Nephron progenitor cell (in vitro differentiated cells): ENCODE results near the gene DAB1.

ENCODE experiments used
- DNase-seq: peaks from one replicate; pipeline ENCODE4 v3.0.0; 2021
- H3K27ac Mint-ChIP-seq: 2 replicates; pipeline ENCODE4 v1.8.0; 2021; ENCODE audit warnings: mild to moderate bottlenecking, moderate library complexity, mixed read lengths
- H3K27me3 Mint-ChIP-seq: 2 replicates; pipeline ENCODE4 v1.8.0; 2021; ENCODE audit warnings: mild to moderate bottlenecking, low read depth, mixed read lengths; ENCODE audit not compliant: poor library complexity
- H3K36me3 Mint-ChIP-seq: 2 replicates; pipeline ENCODE4 v1.8.0; 2021; ENCODE audit warnings: low read depth, mixed read lengths
- H3K4me1 Mint-ChIP-seq: 2 replicates; pipeline ENCODE4 v1.8.0; 2021; ENCODE audit warnings: mixed read lengths
- H3K4me3 Mint-ChIP-seq: 2 replicates; pipeline ENCODE4 v1.8.0; 2021; ENCODE audit warnings: mild to moderate bottlenecking, moderate library complexity, mixed read lengths
- H3K9me3 Mint-ChIP-seq: 2 replicates; pipeline ENCODE4 v1.8.0; 2021; ENCODE audit warnings: mild to moderate bottlenecking, moderate library complexity, mixed read lengths
- TF ChIP-seq, protein P1 (sequence below): fragments of 200-600 bp; sonication (generic); IDR thresholded peaks from 2 replicates; pipeline ENCODE4 v1.5.0; 2021; ENCODE audit warnings: antibody characterized with exemption

Gene DAB1

GRCh38 chr1:57400048-57400447 lies 23.8 kb downstream of the DAB1 start:
- no peaks in the 10 kb centered on the region for H3K36me3 Mint-ChIP-seq
- TF ChIP-seq, protein P1, sequence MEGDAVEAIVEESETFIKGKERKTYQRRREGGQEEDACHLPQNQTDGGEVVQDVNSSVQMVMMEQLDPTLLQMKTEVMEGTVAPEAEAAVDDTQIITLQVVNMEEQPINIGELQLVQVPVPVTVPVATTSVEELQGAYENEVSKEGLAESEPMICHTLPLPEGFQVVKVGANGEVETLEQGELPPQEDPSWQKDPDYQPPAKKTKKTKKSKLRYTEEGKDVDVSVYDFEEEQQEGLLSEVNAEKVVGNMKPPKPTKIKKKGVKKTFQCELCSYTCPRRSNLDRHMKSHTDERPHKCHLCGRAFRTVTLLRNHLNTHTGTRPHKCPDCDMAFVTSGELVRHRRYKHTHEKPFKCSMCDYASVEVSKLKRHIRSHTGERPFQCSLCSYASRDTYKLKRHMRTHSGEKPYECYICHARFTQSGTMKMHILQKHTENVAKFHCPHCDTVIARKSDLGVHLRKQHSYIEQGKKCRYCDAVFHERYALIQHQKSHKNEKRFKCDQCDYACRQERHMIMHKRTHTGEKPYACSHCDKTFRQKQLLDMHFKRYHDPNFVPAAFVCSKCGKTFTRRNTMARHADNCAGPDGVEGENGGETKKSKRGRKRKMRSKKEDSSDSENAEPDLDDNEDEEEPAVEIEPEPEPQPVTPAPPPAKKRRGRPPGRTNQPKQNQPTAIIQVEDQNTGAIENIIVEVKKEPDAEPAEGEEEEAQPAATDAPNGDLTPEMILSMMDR, result no peak
- no peak overlapping the region for H3K27ac Mint-ChIP-seq
- peaks cover 5% of the 10 kb centered on the region for H3K27me3 Mint-ChIP-seq
- no peak overlapping the region for H3K4me3 Mint-ChIP-seq
- peaks cover 3% of the 10 kb centered on the region for H3K4me1 Mint-ChIP-seq
- DNase-seq, result no peak
- H3K9me3 Mint-ChIP-seq, result no peaks in the 10 kb centered on the region

- H3K27me3 Mint-ChIP-seq, result peaks cover 2% of the 10 kb centered on the region
- TF ChIP-seq, protein P1, result no peak
- H3K4me1 Mint-ChIP-seq, result no peaks in the 10 kb centered on the region
- no peak overlapping the region for H3K27ac Mint-ChIP-seq
- no peak overlapping the region for H3K4me3 Mint-ChIP-seq
- DNase-seq, result no peak
- no peaks in the 10 kb centered on the region for H3K36me3 Mint-ChIP-seq
- no peaks in the 10 kb centered on the region for H3K9me3 Mint-ChIP-seq
These were observed 30.7 kb downstream of the DAB1 start for GRCh38 chr1:57393058-57393584.

DNA sequence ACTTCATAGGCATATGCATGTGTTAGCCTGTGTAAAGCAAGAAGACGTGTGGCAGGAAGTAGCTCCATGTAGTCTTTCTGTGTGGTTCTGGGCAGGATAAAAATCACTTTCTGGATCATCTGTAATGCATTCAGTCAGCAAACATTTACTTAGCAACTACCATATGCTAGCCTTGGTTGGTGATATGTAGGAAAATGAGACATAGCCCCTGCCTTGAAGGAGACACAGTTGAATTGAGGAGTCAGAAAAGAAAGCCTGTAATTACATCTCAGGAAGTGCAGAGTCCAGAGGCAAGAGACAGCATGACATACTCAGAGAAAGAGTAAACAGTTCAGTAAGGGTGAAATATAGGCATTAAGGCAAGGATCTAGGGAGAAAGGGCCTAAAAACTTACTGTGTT lies 38.5 kb downstream of the DAB1 start:
- Mint-ChIP-seq H3K36me3 (no peaks in the 10 kb centered on the region), H3K4me3 (no peak overlapping the region), H3K9me3 (no peaks in the 10 kb centered on the region), H3K27me3 (no peaks in the 10 kb centered on the region), H3K27ac (no peak overlapping the region), H3K4me1 (no peaks in the 10 kb centered on the region)
- TF ChIP-seq, protein P1, result no peak
- no peak for DNase-seq

DNA sequence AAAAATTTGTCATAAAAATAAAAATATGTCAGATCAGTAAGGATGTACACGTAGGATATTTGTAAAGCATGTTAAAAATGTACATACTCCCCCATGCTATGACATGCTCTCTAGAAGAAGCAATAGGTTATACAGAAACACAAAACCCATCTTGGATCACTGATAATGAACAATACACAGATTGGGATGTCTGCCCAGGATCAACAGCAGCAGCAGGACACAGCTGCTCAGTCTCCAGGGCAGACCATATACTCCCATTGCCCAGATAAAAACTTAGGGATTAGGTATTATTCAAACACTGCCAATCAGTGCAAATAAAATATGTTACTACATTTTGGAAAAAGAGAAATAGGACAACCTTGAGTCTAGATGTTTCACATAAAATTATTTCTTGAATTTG lies 39.0 kb downstream of the DAB1 start:
- TF ChIP-seq, protein P1, result no peak
- H3K9me3 Mint-ChIP-seq, result no peaks in the 10 kb centered on the region
- no peak overlapping the region for H3K27ac Mint-ChIP-seq
- H3K27me3 Mint-ChIP-seq, result no peaks in the 10 kb centered on the region
- H3K36me3 Mint-ChIP-seq, result no peaks in the 10 kb centered on the region
- DNase-seq, result no peak
- H3K4me1 Mint-ChIP-seq, result no peaks in the 10 kb centered on the region
- H3K4me3 Mint-ChIP-seq, result no peak overlapping the region

DNA sequence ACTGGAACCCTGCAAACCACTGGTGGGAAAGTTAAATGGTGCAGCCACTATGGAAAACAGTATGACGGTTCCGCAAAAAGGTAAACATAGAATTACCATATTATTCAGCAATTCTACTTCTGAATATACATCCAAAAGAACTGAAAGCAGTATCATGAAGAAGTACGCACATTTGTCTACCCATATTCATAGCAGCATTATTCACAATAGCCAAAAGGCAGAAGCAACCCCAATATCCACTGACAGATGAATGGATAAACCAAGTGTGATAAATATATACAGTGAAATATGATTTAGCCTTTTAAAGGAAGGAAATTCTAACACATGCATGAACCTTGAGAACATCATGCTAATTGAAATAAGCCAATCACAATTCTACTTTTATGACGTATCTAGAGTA lies 39.6 kb downstream of the DAB1 start:
- H3K4me3 Mint-ChIP-seq, result no peak overlapping the region
- no peak overlapping the region for H3K27ac Mint-ChIP-seq
- TF ChIP-seq, protein P1, result no peak
- no peak for DNase-seq
- no peaks in the 10 kb centered on the region for H3K27me3 Mint-ChIP-seq
- H3K36me3 Mint-ChIP-seq, result no peaks in the 10 kb centered on the region
- no peaks in the 10 kb centered on the region for H3K9me3 Mint-ChIP-seq
- no peaks in the 10 kb centered on the region for H3K4me1 Mint-ChIP-seq

DNA sequence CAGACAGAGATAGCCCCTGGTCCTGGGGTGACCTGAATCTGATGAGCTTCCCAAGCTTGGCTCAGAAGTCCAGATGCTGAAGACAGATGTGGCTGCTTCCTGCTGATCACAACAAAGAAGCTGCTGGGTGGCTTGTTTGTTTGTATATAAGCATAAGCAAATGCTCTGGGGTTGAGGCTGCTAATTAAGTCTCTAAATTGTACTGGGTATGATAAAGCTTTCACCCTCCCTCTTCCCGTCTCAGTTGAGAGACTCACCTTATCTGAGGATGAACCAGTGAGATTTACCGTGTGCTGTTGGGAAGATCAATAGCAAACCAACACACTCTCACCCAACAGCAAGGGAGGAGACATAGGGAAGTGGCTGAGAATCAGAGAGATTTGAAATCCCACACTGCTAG lies 42.0 kb downstream of the DAB1 start:
- TF ChIP-seq, protein P1, result no peak
- no peak overlapping the region for H3K4me3 Mint-ChIP-seq
- H3K27me3 Mint-ChIP-seq, result no peaks in the 10 kb centered on the region
- no peaks in the 10 kb centered on the region for H3K9me3 Mint-ChIP-seq
- peaks cover 7% of the 10 kb centered on the region for H3K4me1 Mint-ChIP-seq
- H3K27ac Mint-ChIP-seq, result no peak overlapping the region
- no peak for DNase-seq
- no peaks in the 10 kb centered on the region for H3K36me3 Mint-ChIP-seq
